Mucosa of stomach (tissue), 1 donor: ENCODE measurements around the gene TOM1L2.

ENCODE experiments used
- H3K27me3 ChIP-seq: one replicate; pipeline ENCODE4 v1.7.0; 2013; ENCODE audit warnings: mild to moderate bottlenecking, low read length; ENCODE audit not compliant: control insufficient read depth, insufficient read depth
- H3K36me3 ChIP-seq: one replicate; pipeline ENCODE4 v1.7.0; 2013; ENCODE audit warnings: low read length; ENCODE audit not compliant: control insufficient read depth, insufficient read depth
- H3K4me1 ChIP-seq: one replicate; pipeline ENCODE4 v1.7.0; 2013; ENCODE audit warnings: mild to moderate bottlenecking, low read length; ENCODE audit not compliant: control insufficient read depth, insufficient read depth
- H3K4me3 ChIP-seq: one replicate; pipeline ENCODE4 v1.7.0; 2013; ENCODE audit warnings: low read length
- H3K9ac ChIP-seq: one replicate; pipeline ENCODE4 v1.7.0; 2013; ENCODE audit warnings: mild to moderate bottlenecking, low read length, moderate library complexity
- H3K9me3 ChIP-seq: one replicate; pipeline ENCODE4 v1.7.0; 2013; ENCODE audit warnings: mild to moderate bottlenecking, low read length, moderate library complexity; ENCODE audit not compliant: control insufficient read depth
- donor health status: Pancreatic carcinoma.

Gene TOM1L2

DNA sequence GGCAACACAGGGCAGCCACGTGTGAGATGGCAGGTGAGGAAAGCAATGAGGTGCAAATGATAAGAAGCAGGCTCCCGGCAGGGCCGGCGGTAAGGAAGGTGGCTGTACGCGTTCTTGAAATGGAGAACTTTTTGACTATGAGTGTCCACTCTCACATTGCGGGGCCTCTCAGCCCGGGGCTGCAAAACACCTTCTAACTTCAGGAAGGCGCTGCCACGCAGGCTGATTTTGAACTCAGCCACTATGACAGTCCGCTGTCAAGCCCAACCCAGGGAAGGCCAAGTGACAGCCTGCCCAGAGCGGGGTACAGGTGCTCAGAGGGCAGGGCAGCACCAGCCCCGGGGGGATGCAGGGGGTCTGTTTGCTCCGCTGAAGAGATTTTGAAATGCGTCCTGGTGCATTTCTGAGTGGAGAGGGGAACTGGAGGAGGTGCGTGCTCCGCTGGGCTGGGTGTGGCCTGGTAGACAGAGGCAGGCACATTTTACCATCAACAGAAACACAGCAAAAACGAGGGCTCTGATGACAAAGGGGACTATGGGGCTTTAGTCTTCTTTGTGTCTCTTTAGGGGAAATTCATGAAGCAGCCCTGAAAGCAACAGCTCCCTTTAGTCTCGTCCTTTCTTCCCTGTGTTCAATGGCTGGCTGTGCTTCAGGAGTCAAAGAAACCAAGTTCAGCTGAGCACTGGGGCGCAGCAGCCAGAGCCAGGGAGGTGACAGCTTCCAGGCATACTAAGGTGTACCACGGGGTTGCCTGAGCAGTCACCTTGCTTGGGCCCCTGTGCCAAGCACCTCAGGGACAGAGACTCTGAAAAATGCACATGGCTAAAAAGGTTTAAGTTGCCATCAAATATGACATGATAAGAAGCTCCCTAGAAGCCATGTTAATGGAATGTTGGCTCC lies 120.8 kb downstream of the TOM1L2 start:
- H3K9ac ChIP-seq, result no peak overlapping the region
- H3K9me3 ChIP-seq, result no peaks in the 10 kb centered on the region
- no peak overlapping the region for H3K4me3 ChIP-seq
- no peaks in the 10 kb centered on the region for H3K36me3 ChIP-seq
- no peaks in the 10 kb centered on the region for H3K27me3 ChIP-seq
- H3K4me1 ChIP-seq, result peaks cover 44% of the 10 kb centered on the region

DNA sequence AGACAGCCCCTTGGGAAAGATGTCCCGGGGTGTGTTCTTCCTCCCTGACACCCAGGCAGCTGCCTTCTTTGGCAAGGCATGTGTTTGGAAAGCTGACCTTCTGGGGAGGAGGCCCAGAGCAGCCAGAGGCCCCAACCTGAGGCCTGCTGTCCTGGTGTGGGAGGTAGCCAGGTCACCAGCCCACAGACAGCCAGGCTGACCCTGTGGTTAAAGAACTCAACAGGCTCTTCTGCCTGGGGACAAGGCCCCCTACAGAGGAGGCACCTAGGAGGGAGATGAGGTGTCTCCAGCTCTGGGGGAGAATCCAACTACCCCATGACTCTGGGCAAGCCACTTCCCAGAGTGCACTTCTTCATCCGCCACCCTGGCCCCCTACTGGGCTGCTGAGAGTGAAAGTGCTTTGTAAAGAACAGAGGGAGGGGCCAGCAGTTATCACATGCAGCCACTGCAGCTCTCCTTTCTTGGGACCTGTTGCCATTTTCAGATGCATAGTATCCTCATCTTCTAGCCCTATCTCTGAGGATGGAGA lies 122.3 kb downstream of the TOM1L2 start:
- no peaks in the 10 kb centered on the region for H3K9me3 ChIP-seq
- H3K4me3 ChIP-seq, result no peak overlapping the region
- H3K9ac ChIP-seq, result no peak overlapping the region
- no peaks in the 10 kb centered on the region for H3K27me3 ChIP-seq
- H3K4me1 ChIP-seq, result peaks cover 36% of the 10 kb centered on the region
- H3K36me3 ChIP-seq, result no peaks in the 10 kb centered on the region

- Histone ChIP-seq H3K9me3 (no peaks in the 10 kb centered on the region), H3K9ac (no peak overlapping the region), H3K4me3 (no peak overlapping the region), H3K27me3 (no peaks in the 10 kb centered on the region), H3K4me1 (peaks cover 36% of the 10 kb centered on the region), H3K36me3 (no peaks in the 10 kb centered on the region)
Observed at GRCh38 chr17:17849147-17849820, 122.9 kb downstream of the TOM1L2 start.

DNA sequence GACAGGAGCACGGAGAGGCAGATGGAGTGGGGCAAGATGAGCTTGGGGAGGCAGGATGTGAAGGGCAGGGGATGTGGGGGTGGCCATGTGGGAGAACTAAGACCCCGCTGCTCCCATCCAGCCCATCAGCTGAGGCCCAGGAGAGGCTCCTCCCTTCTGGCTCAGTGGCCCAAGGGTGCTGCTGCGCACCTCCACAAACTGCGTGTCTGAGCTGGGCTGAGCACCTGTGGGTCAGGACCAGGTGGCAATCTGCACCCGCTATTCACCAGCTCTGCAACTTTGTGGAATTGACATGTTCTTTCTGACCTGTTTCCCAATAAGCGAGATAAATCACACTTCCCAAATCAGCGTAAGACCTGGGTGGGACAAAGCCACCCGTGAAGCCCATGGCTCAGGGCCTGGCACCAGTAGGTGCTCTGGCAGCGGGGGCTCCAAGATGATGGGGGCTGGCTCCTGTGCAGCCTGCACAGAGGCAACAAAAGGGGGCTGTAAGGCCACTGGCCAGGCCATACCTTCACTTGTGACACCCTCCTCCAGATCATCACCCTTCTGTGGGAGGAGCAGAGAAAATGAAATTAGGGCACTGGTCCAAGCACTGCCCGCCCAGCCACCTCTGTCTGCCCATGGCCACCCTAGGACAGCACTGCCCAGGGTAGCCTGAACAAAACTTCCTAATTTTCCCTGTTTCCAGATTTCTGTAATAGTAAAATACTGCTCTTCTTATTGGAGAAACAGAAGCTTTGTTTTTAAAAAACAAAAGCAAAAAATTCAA lies 123.7 kb downstream of the TOM1L2 start:
- no peaks in the 10 kb centered on the region for H3K9me3 ChIP-seq
- no peak overlapping the region for H3K9ac ChIP-seq
- no peaks in the 10 kb centered on the region for H3K36me3 ChIP-seq
- H3K4me3 ChIP-seq, result no peak overlapping the region
- no peaks in the 10 kb centered on the region for H3K27me3 ChIP-seq
- peaks cover 28% of the 10 kb centered on the region for H3K4me1 ChIP-seq

GRCh38 chr17:17847726-17848125 lies 124.5 kb downstream of the TOM1L2 start:
- Histone ChIP-seq H3K27me3 (no peaks in the 10 kb centered on the region), H3K4me1 (peaks cover 27% of the 10 kb centered on the region), H3K4me3 (no peak overlapping the region), H3K9ac (no peak overlapping the region), H3K36me3 (no peaks in the 10 kb centered on the region), H3K9me3 (no peaks in the 10 kb centered on the region)

DNA sequence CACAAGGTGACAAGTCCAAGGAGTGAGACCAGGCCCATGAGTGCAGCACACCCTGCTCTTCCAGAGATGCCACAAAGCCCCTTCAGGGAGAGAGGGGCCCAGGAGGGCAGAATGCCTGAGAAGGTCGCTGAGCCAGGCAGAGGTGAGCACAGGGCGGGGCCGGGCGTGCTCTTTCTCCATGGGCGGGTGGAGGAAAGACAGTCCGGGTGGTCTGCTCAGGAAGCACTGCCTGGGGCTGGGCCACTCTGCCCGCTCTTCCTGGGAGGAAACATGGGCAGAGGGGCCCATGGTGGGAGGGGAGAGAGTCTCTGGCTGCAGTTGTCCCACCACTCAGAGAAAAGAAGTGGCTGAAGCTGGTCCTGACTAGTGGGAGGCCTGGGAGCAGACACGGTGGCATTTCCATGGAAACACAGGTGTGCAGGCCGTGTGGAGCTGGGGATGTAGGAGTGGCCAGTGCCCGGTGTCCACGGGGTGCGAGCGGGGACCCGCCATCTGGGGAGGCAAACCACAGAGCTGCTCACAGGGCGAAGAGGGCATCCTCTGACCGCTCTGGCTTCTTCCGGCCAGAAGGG lies 125.0 kb downstream of the TOM1L2 start:
- H3K36me3 ChIP-seq, result no peaks in the 10 kb centered on the region
- H3K4me3 ChIP-seq, result no peak overlapping the region
- H3K9ac ChIP-seq, result no peak overlapping the region
- peaks cover 30% of the 10 kb centered on the region for H3K4me1 ChIP-seq
- H3K27me3 ChIP-seq, result no peaks in the 10 kb centered on the region
- no peaks in the 10 kb centered on the region for H3K9me3 ChIP-seq

GRCh38 chr17:17846645-17847044 lies 125.6 kb downstream of the TOM1L2 start:
- Histone ChIP-seq H3K36me3 (no peaks in the 10 kb centered on the region), H3K9ac (no peak overlapping the region), H3K4me1 (peaks cover 34% of the 10 kb centered on the region), H3K27me3 (no peaks in the 10 kb centered on the region), H3K4me3 (no peak overlapping the region), H3K9me3 (no peaks in the 10 kb centered on the region)

DNA sequence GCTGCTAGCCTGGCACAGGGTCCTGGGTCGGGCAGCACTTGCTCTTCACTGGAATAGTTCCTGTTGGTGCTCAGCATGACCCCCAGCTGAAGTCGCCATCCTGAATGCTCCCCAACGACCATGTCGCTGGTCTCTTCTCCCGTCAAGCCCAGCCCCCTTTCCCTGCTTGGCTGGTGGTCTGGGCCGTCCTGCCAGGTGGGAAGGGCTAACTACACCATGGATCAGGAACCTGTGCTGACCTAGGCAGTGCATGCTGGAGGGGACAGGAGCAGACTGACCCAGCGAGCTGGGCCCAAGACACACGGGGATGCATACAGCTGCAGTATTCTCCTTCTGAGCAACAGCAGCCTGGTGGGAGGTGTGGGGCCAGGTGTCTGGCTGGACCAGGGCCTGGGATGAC lies 126.2 kb downstream of the TOM1L2 start:
- Histone ChIP-seq H3K4me3 (no peak overlapping the region), H3K9me3 (no peaks in the 10 kb centered on the region), H3K36me3 (no peaks in the 10 kb centered on the region), H3K27me3 (no peaks in the 10 kb centered on the region), H3K9ac (no peak overlapping the region), H3K4me1 (peaks cover 41% of the 10 kb centered on the region)

- Histone ChIP-seq H3K9me3 (no peaks in the 10 kb centered on the region), H3K4me3 (no peak overlapping the region), H3K4me1 (peaks cover 46% of the 10 kb centered on the region), H3K27me3 (no peaks in the 10 kb centered on the region), H3K36me3 (no peaks in the 10 kb centered on the region), H3K9ac (no peak overlapping the region)
Observed at GRCh38 chr17:17845046-17845775, 127.0 kb downstream of the TOM1L2 start.

DNA sequence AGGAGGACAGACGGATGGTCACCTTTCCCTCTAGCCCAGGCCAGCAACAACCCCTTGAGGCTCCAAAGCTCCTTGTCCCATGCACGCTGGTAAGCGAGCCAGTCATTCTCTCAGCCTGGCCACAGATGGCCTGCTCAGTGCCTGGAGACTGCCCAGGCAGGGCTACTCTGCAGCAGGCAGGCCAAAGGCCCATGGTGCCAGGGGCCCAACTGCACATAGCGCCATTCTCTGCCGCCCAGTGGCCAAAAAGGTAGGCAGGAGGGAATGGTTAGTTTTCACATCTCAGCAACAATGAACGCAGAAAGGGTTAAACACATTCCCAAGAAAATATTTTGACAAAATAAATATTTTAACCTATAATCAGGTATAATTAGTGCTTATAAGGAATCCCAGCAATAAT lies 127.7 kb downstream of the TOM1L2 start:
- H3K9me3 ChIP-seq, result no peaks in the 10 kb centered on the region

GRCh38 chr17:17844079-17844478 lies 128.1 kb downstream of the TOM1L2 start:
- H3K9me3 ChIP-seq, result no peaks in the 10 kb centered on the region
- H3K36me3 ChIP-seq, result no peaks in the 10 kb centered on the region
- no peak overlapping the region for H3K9ac ChIP-seq
- H3K27me3 ChIP-seq, result no peaks in the 10 kb centered on the region
- H3K4me3 ChIP-seq, result no peak overlapping the region
- H3K4me1 ChIP-seq, result peaks cover 44% of the 10 kb centered on the region

More for the DNA sequence above, 127.7 kb downstream of the TOM1L2 start:
- Histone ChIP-seq H3K27me3 (no peaks in the 10 kb centered on the region), H3K4me3 (no peak overlapping the region), H3K36me3 (no peaks in the 10 kb centered on the region), H3K9ac (no peak overlapping the region), H3K4me1 (peaks cover 44% of the 10 kb centered on the region)
